ENCODE data around the gene RAB40B.

The RAB40B gene

DNA sequence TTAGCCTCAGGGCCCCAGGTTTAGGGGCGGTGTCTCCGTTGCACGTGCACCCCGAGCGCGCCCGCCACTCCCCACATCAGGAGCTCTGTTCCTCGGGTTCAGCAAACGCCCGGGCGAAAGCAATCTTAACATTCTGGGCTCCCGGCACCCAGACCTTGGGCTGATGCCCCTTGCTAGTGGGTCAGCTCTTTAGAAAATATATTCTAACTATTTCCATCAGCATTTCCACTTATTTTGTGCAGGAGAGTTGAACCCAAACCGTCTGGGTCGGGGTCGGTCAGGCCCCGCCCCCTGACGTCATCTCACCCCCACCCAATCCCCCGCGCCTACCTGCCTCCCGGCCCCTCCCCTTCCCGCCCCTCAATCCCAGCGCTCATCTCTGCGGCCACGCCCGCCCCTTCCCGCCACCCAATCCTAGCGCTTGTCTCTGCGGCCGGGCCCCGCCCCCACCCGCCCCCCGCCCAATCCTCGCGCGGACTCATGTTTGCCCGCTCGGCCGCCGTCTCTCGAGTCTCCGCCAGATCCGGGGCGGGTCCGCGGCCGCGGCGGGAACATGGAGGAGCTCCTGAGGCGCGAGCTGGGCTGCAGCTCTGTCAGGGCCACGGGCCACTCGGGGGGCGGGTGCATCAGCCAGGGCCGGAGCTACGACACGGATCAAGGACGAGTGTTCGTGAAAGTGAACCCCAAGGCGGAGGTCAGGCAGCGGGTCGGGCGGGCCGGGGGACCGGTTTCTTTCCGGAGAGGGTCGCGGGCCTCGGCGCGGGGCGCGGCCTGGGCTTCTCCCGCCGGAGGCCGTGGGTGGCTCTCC is 17.9 kb upstream of the RAB40B start, which contains the start of gene FN3KRP:
Gene FN3KRP (plus strand): TSS at position 504 of the 808 bp plus-strand sequence. CDS start 50 bp downstream, at position 554.
- DNase-seq, result peak; percentile 94

DNA sequence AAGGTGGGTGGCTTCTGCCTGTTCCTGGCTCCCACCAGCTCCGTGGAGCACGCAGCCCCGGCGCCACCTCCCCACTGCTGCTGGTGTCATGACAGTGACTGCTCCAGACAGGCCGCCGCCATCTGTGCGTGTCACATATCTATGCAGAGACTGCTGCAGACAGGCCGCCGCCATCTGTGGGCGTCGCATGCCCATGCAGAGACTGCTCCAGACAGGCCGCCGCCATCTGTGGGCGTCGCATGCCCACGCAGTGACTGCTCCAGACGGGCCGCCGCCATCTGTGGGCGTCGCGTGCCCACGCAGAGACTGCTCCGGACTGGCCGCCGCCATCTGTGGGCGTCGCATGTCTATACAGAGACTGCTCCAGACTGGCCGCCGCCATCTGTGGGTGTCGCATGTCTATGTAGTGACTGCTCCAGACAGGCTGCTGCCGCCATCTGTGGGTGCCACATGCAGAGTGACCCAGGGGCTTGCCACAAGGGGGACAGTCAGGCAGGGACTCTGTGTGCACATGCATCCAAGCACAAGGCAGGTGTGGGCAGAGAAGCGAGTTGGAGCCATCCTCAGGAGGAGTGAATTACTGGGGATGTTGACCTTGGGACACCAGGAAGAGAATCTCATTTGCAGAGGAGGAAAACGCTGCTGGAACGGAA is 14.7 kb upstream of the RAB40B start:
- no peak for DNase-seq

- no peak for DNase-seq
These were observed 12.2 kb upstream of the RAB40B start for GRCh38 chr17:82710499-82711232.

DNA sequence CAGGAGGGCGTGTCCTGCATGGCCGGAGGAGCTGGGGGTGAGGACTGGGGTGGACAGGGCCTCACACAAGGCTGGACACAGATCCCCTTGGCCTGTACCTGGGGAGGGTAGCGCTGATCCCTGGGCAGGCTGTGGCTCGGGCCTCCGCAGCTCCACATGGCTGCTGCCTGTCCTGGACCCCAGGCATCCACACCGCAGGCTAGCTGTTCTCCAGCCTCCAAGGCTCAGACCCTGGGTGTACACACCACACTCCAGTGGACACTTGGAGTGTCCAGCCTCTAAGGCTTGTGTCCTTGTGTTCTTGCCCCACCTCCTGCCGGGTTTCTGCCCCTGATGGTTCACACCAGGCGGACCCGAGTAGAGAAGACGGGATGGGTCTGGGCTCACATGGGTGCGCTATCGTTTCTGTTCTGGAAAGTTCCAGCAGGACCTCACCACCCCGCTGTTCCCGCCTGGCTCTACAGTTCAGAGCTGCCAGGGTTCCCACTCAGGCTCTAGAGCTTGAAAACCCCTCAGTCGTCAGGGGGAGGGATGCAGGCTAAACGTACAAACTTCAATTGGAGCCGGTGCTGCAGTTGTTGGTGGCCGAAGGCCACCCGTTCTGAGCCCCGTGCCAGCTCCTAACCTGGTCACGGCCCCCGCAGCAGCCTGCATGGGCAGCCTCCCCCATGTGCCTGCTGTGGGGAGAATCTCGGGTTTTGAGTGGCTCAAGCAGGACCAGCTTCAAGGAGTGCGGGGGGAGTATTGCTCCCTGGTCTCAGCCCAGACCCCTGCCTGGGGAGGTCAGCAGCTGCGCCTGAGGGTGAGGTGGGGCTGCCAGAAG is 11.4 kb upstream of the RAB40B start:
- DNase-seq, result no peak

DNA sequence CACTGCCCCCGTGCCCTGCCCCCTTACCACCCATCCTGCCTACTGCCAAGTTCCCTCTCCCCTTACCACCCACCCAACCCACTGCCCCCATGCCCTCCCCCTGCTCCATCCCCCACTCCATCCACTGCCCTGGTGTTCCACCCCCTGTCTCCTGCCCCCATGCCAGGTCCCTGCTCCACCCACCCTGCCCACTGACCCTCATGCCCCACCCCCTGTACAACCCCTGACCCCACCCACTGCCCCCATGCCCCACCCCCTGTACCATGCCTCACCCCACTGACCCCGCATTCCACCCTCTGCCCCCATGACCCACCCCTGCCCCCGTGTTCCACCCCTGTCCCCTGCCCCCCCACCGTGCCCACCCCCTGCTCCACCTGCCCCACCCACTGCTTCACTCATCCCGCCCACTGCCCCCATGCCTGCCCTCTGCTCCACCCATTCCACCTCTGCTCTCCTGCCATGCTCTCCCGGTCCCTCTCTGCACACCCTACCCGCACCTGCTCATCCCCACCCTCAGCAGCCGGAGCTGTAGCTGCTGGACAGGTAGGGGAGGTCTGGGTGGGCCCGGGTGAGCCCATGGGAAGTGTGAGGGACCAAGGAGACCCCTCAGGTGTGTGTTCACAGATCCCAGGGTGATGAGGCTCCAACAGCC is 10.7 kb upstream of the RAB40B start:
- DNase-seq, result no peak

DNA sequence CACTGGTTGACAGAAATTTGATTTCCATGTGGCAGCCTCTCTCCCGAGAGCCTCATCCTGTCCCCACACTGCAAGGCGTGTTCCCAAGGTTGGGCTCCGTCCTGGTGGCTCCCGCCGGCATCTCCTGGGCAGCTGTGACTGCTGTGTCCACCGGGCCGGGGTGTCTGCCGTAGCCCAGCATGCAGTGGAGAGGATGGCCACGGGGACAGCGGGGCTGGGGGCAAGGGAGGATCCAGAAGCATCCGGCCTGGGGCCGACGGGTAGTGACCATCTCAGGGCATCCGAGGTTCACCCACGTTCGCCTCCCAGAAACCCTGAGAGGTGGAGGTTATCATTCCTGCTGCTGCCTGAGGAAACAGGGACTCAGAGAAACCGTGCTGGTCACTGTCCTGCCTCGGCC is 7.3 kb upstream of the RAB40B start:
- no peak for DNase-seq

DNA sequence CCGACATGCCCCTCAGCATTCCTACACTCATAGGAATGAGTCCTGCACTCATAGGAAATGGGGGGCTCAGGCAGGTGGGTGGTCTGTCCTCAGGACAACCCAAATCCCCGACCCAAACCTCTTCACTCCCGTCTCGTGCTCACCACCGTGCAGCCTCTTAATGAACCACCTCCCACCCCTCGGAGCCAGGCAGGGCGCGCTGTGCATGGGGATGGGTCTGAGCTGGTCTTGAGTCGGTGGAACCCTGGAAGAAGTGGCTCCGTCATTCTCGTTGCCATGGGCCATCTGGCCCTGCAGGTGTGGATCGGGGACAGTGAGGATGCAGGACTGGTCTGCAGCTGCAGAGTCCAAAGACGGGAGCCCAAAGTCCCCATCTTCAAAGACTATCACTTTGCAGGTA is 6.4 kb upstream of the RAB40B start:
- DNase-seq, result no peak

DNA sequence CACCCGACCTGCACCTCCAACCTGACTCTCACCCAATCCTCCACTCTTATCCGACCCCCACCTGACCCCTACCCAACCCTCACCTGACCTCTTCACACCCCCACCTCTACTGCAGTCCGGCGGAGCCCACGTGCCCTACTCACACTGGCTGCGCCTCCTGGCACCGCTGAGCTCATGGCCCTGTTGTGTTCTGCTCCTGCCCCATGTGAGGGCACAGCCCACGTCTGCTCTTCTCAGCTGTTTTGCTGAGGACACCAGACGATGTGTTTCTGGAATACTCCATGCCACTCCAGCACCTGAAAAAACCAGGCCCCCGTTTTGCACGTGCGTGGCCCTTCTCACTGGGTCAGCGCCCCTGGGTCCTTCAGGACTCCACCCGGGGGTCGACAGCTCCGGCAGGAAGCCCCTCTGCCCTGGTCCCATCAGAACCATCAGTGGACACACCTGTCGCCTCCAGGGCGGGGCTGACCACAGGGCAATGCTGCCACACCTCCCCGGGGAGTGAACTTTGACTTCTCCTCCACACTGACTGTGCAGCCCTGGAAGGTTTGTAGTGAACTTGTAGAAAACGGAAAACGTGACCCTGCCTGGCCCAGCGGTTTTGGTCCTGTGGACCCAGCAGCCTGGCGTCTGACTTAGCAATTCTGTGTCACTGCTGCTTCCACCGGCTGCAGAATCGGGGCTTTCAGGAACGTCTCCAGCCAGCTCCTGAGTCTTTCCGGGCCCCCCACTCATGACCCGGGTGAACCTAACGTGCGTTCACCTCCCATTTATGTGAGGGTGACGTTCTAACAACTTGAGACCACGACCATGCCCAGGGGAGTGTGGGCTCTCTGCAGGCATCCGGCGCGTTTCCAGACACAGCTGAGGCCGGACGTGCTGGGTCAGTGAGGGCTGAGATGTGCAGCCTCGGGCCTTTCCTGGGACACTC is 5.7 kb upstream of the RAB40B start:
- DNase-seq, result no peak

- no peak for DNase-seq
These were observed 4.7 kb upstream of the RAB40B start for GRCh38 chr17:82703036-82703745.

GRCh38 chr17:82702231-82702927 is 3.9 kb upstream of the RAB40B start:
- no peak for DNase-seq

DNA sequence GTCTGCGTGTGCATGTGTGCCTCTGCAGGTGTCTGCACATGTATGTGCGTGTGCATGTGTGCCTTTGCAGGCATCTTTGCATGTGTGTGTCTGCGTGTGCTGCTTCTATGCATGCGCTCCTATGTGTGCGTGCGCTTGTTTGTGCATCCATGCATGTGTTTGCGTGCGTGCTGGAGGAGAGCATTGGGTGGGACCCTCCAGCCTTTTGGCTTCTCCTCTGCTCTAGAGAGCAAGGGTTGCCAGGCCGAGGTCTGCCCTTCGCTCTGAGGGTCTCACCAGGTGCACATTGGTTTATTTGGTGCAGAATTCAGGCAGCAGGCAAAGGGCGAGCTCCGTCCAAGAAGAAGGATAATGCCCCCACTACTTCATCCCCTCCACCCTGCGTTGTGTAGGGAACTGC is 1.1 kb upstream of the RAB40B start:
- no peak for DNase-seq

GRCh38 chr17:82698974-82699442 is 510 bp upstream of the RAB40B start:
- no peak for DNase-seq

- no peak for DNase-seq
These were observed 762 bp downstream of the RAB40B start for GRCh38 chr17:82697808-82698064.

DNA sequence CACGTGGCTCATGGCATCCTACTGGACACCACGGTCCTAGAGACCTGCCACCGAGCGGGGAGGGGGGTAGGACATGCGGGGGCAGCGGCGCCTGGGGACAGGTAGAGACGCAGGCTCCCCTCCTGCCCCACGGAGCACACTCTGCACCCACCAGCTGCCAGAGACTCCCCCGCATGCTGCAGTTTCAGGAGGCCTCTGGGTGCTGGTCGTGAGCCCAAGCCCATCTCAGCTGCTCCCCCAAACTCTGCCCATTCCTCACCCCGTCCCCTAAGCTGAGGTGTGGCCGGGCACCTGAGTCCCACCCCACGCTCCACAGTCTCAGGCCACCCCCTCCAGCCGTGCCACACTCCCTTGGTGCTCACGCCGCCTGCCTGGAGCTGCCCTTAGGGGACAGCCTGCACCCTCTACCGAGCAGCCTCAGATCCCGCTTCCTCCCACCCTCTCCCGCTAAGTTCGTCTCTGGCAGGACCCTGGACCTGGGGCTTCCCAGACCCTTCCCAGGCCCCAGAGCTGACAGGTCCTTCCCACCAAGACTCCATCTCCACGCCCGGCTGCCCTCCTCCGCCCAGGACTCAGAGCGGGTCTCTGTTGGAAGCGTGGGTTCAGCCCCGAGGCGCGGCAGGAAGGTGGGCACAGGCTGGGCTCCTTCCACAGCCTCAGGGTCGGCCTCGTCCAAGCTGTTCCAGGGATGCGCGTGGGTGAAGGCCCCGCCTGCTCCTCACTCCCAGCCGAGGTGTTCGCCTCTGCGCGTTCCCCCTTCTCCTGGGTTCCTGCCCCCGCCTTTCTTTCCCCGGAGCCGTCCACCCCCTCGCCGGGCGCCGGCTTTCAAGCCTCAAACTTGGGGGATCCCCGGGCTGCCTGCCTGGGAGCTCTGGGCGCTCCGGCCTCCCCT is 1.3 kb downstream of the RAB40B start:
- DNase-seq, result no peak

- DNase-seq, result no peak
These were observed 2.2 kb downstream of the RAB40B start for GRCh38 chr17:82696259-82696658.

DNA sequence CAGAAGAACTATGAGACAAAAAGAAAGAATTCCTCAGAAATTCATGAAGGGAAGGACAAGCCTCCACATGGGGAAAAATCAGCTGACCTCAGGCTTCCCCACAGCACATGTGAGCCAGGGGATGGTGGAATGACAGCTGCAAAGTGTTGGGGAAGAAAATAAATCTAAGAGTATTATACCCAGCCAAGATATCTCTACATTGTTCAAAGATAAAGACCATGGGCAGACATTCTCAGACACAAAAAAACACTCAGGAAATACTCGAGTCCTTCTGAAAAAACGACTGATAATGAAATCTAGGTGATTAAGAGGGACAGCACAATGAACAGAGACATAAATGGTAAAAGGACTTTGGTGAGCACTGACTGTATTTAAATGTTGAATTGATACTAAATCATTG is 3.9 kb downstream of the RAB40B start:
- no peak for DNase-seq

- DNase-seq, result no peak
These were observed 5.2 kb downstream of the RAB40B start for GRCh38 chr17:82693168-82693867.

GRCh38 chr17:82692268-82692667 is 6.2 kb downstream of the RAB40B start:
- no peak for DNase-seq

Measured in NCI-H2227 treated with DMSO at 0.1 percent for 48 hours (cell line).